HepG2 (cell line): ENCODE data around the gene HLA-DMB. TPM values are rescaled to one million over a fixed set of nuclear protein-coding genes. Genes with fewer than 3 reads are reported as not detected.

Source experiments
- ATM ChIP-seq: fragments of 450-650 bp; IDR thresholded peaks from 2 replicates; pipeline ENCODE4 v1.7.1; 2017; ENCODE audit warnings: mild to moderate bottlenecking, borderline replicate concordance
- CAMTA2 ChIP-seq: sonication (generic); formaldehyde crosslinking; IDR thresholded peaks from 2 replicates; pipeline ENCODE4 v1.4.0; 2020; ENCODE audit warnings: mild to moderate bottlenecking, missing genetic modification reagents, borderline replicate concordance
- CBFB ChIP-seq: sonication (generic); formaldehyde crosslinking; IDR thresholded peaks from 2 replicates; pipeline ENCODE4 v1.4.0; 2020; ENCODE audit warnings: missing genetic modification reagents
- EED ChIP-seq: sonication (generic); formaldehyde crosslinking; IDR thresholded peaks from 2 replicates; pipeline ENCODE4 v1.5.0; 2020; ENCODE audit warnings: mild to moderate bottlenecking, missing genetic modification reagents
- KDM5B ChIP-seq: sonication (generic); formaldehyde crosslinking; IDR thresholded peaks from 2 replicates; pipeline ENCODE4 v1.4.0; 2020; ENCODE audit warnings: missing genetic modification reagents, mild to moderate bottlenecking, borderline replicate concordance
- NFRKB ChIP-seq: fragments of 450-650 bp; IDR thresholded peaks from 2 replicates; pipeline ENCODE4 v1.6.1; 2017
- NR0B2 ChIP-seq: sonication (generic); formaldehyde crosslinking; IDR thresholded peaks from 2 replicates; pipeline ENCODE4 v1.4.0; 2020; ENCODE audit warnings: mild to moderate bottlenecking, missing genetic modification reagents
- NRL ChIP-seq: sonication (generic); formaldehyde crosslinking; IDR thresholded peaks from 2 replicates; pipeline ENCODE4 v1.5.0; 2020; ENCODE audit warnings: missing genetic modification reagents, mild to moderate bottlenecking, moderate library complexity, borderline replicate concordance
- PLSCR1 ChIP-seq: sonication (generic); formaldehyde crosslinking; IDR thresholded peaks from 2 replicates; pipeline ENCODE4 v1.5.0; 2020; ENCODE audit warnings: missing genetic modification reagents, mild to moderate bottlenecking, borderline replicate concordance
- PPARG ChIP-seq: conservative IDR thresholded peaks from 2 replicates; pipeline ENCODE4 v1.6.1; 2016; ENCODE audit warnings: missing biosample characterization, missing genetic modification reagents
- RAD21 ChIP-seq: fragments of 450-650 bp; formaldehyde crosslinking; IDR thresholded peaks from 2 replicates; pipeline ENCODE4 v1.5.0; 2020; ENCODE audit warnings: mild to moderate bottlenecking
- ZNF329 ChIP-seq: sonication (generic); formaldehyde crosslinking; IDR thresholded peaks from 2 replicates; pipeline ENCODE4 v1.9.0; 2021; ENCODE audit warnings: low read depth, mild to moderate bottlenecking, missing genetic modification reagents
- ZNF543 ChIP-seq: sonication (generic); formaldehyde crosslinking; IDR thresholded peaks from 2 replicates; pipeline ENCODE4 v1.4.0; 2020; ENCODE audit warnings: mild to moderate bottlenecking, missing genetic modification reagents
- ZNF704 ChIP-seq: sonication (generic); formaldehyde crosslinking; IDR thresholded peaks from 2 replicates; pipeline ENCODE4 v1.8.1; 2023; ENCODE audit warnings: mild to moderate bottlenecking, inconsistent platforms, moderate library complexity, missing genetic modification reagents, borderline replicate concordance
- ZSCAN22 ChIP-seq: sonication (generic); formaldehyde crosslinking; IDR thresholded peaks from 2 replicates; pipeline ENCODE4 v1.4.0; 2020; ENCODE audit warnings: mild to moderate bottlenecking, missing genetic modification reagents
- polyA plus RNA-seq, 8 experiments: library from polyadenylated mRNA; depleted of rRNA in 3 of 8; stranded (reverse) in 7 of 8; unstranded in 1 of 8; fragments of >200 nt; fragmentation: Illumina TruSeq in 4 of 8; extraction: Trizol in 4 of 8; gene quantifications; 2 replicates each; pipeline versions ENCODE4 v1.2.1 to v1.2.3, GENCODE V29; 2011 to 2016; ENCODE audit warnings: low read depth in 4 of 8, missing spikeins in 1 of 8, mixed read lengths in 1 of 8; ENCODE audit not compliant: insufficient read depth in 1 of 8
- total RNA-seq, 5 experiments: library from RNA; depleted of rRNA; stranded (reverse); fragments of >200 nt; fragmentation: Illumina TruSeq; extraction: Trizol; gene quantifications; 2 replicates each; pipeline ENCODE4 v1.2.3, GENCODE V29; 2016; ENCODE audit warnings: low read depth in 1 of 5

HLA-DMB gene
- total and polyA plus RNA-seq, 2 of the 13 experiments (the other 11 are each of a cell fraction or from before 2014, with no cell fraction given) = not detected

- TF ChIP-seq NR0B2 (CRISPR knock-in tag) (no peak), NFRKB (no peak), CBFB (CRISPR knock-in tag) (no peak; the same call in 1 of the 2 replicates), EED (no peak; the same call in 1 of the 2 replicates), ZNF329 (CRISPR knock-in tag) (peak; percentile 48; the same call in 1 of the 2 replicates), RAD21 (CRISPR knock-in tag) (no peak), NRL (CRISPR knock-in tag) (peak; percentile 81; the same call in 1 of the 2 replicates), KDM5B (no peak), ZNF704 (CRISPR knock-in tag) (no peak; the same call in 1 of the 2 replicates), PLSCR1 (CRISPR knock-in tag) (no peak), PPARG (CRISPR knock-in tag) (no peak), ATM (no peak), ZNF543 (CRISPR knock-in tag) (no peak), CAMTA2 (CRISPR knock-in tag) (peak; percentile 83; the same call in 1 of the 2 replicates), ZSCAN22 (CRISPR knock-in tag) (peak; percentile 47; the same call in 1 of the 2 replicates)
Measured at GRCh38 chr6:32972353-32973143, 31.7 kb upstream of the HLA-DMB start (continued).
